WI38 (cell line): ENCODE measurements around the gene DOCK1.

Source experiments
- H3K4me3 ChIP-seq: 2 replicates; pipeline ENCODE4 v1.5.1; 2011; ENCODE audit warnings: low read depth, mild to moderate bottlenecking, control low read depth, low read length
- TF ChIP-seq, protein P1 (sequence below): IDR thresholded peaks from 2 replicates; pipeline ENCODE4 v1.5.1; 2012; ENCODE audit warnings: low read depth, mild to moderate bottlenecking, control low read depth, low read length

The DOCK1 gene

DNA sequence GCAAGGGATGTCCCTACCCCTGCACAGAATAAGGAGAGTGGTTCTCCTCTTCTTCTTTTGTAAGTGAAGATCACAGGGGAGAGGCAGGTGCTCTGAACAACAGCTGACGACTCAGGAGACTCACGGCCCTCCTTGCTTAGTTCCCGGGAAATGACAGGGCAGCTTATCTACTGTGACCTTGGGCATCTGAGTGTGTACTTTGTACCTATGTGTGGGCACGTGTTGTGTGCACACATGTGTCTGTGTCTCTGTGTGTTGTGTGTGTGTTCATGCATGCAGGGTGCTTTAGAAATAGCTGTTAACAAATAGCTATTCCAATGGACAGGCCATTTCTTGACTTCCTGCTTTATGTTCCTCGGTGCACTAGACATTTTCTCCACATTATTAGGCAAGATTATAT is 563.4 kb downstream of the DOCK1 start:
- no peak overlapping the region for H3K4me3 ChIP-seq
- TF ChIP-seq, protein P1, sequence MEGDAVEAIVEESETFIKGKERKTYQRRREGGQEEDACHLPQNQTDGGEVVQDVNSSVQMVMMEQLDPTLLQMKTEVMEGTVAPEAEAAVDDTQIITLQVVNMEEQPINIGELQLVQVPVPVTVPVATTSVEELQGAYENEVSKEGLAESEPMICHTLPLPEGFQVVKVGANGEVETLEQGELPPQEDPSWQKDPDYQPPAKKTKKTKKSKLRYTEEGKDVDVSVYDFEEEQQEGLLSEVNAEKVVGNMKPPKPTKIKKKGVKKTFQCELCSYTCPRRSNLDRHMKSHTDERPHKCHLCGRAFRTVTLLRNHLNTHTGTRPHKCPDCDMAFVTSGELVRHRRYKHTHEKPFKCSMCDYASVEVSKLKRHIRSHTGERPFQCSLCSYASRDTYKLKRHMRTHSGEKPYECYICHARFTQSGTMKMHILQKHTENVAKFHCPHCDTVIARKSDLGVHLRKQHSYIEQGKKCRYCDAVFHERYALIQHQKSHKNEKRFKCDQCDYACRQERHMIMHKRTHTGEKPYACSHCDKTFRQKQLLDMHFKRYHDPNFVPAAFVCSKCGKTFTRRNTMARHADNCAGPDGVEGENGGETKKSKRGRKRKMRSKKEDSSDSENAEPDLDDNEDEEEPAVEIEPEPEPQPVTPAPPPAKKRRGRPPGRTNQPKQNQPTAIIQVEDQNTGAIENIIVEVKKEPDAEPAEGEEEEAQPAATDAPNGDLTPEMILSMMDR = no peak

DNA sequence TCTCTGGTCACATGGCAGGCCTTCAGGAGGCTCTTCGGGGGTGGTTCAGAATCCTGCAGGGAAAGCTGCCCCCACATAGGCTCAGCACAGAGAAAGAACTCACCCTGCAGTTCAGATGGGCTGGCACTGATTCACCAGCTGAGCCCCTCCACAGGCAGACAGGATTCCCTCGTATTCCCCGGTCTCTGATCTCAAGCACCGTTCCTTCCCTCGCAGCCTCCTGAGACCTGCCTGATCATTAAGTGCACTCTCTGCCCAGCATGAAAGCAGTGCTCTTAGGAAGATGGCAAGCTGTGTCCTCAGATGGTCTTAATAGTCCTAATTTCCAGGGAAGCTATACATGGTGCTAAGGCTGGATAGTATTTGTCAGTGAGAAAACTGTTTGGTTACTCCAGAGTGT is 565.7 kb downstream of the DOCK1 start:
- H3K4me3 ChIP-seq = no peak overlapping the region
- TF ChIP-seq, protein P1 = no peak

- TF ChIP-seq, protein P1 = no peak
These were observed 567.7 kb downstream of the DOCK1 start for GRCh38 chr10:127472976-127473375.

DNA sequence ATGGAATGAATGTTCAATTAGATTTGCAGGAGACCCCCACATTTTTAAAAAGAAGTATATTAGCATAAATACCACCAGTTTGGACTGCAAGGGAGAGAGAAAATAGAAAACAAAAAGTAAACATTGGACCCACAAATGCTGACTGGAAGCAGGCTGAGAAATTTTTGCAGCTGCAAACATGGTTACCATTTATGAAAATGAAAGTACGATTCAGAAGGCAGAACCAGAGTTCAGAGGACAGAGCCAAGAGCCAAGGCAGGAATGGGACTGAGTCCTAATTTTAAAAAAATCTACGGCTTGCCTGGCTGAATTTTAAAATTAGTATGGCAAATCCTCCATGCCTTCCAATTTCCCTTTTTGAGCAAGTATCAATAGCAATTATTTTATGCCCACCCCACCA is 569.3 kb downstream of the DOCK1 start:
- TF ChIP-seq, protein P1 = no peak
- no peak overlapping the region for H3K4me3 ChIP-seq

More at GRCh38 chr10:127472976-127473375, 567.7 kb downstream of the DOCK1 start:
- H3K4me3 ChIP-seq = no peak overlapping the region

DNA sequence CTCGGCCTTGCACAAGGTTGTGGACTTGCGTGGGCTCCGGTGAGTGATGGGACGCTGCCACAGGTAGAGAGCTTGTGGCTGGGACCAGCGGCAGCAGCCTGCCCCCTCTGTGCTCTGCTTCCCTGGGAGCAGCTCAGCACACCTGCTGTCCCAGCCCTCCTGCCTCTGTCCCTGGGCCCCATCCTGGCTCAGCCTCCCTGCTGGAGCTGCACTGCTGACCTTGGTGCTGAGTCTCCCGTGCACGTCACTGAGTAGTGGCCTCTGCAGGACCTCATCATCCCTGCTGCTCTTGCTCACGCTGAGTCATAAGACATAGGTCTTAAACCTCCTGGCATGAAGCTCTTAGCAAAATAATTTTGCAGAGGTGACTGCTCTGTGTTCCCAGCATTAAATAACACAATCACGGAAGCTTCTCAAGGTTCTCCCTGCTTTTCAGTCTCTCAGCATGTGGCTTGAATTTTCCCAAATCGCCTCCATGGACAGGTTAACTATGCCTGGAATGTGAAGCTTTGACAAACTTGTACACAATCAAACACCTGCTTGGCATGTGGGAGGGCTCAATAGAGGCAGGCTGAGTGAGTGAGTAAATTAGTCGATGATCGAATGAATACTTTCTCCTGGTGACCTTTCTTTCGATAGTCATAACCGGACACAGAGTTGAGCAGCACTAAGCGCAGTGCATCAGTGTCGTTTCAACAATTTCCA is 580.1 kb downstream of the DOCK1 start:
- TF ChIP-seq, protein P1 = no peak
- H3K4me3 ChIP-seq = no peak overlapping the region

DNA sequence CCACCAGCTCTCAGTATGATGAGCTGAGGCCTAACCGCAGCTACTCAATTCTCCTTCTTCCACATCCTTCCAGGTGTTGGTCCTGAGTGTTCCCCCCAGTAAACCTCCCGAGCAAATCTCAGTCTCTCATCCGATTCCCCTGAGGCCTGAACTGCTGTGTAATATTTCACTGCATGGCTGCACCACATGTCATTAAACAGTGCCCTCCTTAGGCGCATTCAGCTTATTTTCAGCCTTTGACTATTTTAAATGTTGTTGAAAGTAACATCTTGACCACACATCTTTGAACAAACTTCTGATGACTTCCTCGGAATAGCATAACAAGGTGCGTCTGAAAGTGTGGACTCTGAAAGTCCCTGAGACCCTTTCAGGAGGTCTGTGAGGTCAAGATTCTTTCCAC is 581.1 kb downstream of the DOCK1 start:
- TF ChIP-seq, protein P1 = no peak
- H3K4me3 ChIP-seq = no peak overlapping the region

DNA sequence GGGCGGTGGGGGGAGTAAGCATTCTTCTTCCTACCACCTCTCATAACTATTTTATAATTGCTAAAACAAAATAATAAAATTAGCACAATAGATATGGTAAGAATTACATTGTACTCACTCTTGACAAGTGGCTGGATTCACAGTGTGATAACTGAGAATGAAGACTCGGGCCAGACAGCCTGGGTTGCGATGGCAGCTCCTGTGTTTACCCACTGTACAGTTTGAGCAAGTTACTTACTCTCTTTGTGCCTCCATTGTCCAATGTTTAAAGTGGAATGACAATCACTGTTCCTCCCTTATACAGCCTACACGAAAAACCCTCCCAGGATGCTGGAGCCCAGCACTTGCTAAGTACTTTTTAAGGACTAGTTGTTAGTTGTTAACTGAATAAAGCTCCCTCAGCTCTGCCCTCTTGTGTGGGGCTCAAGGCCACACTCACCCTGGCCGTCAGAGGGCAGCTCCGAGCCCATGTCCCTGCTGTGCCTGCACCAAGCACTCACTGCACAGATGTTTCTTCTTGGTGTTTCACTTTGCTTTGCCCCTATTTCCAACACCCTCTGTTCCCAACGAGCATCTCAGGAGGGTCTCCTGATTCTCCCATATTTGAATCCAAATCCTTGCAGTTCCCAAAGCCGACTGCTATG is 587.5 kb downstream of the DOCK1 start:
- TF ChIP-seq, protein P1 = 0 out of 2 replicates have a peak, but pooled peaks have one; percentile 17

More for the DNA sequence above, 587.5 kb downstream of the DOCK1 start:
- H3K4me3 ChIP-seq = no peak overlapping the region
